HG02571 (cell line): ENCODE data around the gene TBX18.

ENCODE experiments used
- ATAC-seq: cut with Tn5 transposase; IDR thresholded peaks from one replicate; pipeline ENCODE4 v1.9.1; 2021; ENCODE audit warnings: mild to moderate bottlenecking, moderate library complexity; ENCODE audit not compliant: unreplicated experiment

The TBX18 gene

GRCh38 chr6:84681693-84682326 is 82.6 kb downstream of the TBX18 start:
- ATAC-seq = no peak

DNA sequence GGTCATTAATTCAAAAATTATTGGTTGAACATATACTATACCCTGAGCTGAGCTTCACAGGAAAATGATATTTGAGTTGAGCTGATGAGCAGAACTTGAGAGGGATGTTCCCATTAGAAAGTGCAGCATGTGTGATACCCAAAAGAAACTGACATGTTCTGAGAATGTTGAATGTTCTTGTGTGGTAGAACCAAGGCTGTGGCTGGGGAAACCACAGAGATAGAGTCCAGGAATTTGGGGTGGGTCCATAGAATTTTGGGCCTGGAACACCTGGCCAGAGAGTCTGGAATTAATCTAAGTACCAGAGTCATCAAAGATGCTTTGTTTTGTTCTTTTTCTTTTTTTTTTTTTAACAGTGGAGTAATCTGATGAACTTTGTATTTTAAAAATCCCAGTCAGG is 88.7 kb downstream of the TBX18 start:
- no peak for ATAC-seq

GRCh38 chr6:84674395-84674794 is 90.0 kb downstream of the TBX18 start:
- ATAC-seq = no peak

DNA sequence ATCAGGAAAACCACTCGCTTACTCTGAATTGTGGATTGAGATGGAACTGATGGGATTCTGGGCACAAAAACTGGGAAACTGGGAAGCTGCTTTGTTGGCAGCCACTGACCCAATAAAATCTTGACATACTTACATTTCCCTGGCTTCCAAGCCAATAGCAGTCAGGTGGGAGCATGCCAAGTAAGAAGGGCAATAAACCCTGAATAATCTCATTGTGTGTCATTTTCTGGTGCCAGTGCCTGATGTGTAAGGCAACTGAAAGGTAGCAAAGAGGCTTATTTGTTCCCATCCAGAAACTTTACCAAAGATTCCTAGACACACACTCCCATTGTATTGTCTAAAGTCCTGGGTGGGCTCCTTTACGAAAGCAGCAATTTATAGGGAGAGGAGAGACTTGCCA is 93.2 kb downstream of the TBX18 start:
- no peak for ATAC-seq

DNA sequence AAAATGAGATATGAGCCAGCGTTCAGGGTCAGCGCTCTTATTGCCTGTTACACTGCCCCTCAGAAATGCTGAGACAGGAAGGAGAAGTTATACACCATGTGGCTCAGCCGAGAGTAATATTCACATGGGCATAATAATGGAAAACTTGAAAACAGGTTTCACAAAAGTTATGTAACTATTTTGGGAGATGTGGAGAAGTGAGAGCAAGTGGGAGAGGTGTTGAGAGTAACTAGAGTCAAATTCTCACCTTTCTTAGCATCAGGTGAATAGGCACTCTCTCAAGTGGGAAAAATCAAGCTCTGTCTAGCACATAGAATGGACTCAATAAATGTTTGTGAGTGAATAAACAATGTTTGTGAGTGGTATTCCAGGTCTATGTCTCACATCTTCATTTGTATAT is 94.5 kb downstream of the TBX18 start:
- ATAC-seq = no peak

- no peak for ATAC-seq
Observed at GRCh38 chr6:84667252-84668213, 96.9 kb downstream of the TBX18 start.

- ATAC-seq = no peak
Observed at GRCh38 chr6:84665401-84665800, 99.0 kb downstream of the TBX18 start.

- no peak for ATAC-seq
Observed at GRCh38 chr6:84663866-84664265, 100.5 kb downstream of the TBX18 start.

DNA sequence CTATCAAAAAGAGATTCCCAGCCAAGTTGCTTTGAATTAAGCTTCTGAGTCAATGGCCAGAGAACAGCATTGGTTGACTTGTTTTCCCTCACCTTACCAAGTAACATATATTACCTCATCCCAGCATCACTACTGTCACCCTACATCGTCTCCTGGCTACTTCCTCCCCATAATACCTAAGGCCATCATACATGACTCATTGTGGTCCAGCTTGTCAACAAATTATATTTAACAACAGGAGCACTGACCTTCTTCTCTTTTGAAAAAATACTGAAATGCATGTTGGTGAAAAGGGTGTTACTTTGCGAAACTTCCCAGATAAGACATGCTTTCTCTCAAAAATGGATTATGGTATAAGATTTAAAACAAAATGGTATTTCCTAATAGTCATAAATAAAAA is 106.9 kb downstream of the TBX18 start:
- ATAC-seq = no peak

DNA sequence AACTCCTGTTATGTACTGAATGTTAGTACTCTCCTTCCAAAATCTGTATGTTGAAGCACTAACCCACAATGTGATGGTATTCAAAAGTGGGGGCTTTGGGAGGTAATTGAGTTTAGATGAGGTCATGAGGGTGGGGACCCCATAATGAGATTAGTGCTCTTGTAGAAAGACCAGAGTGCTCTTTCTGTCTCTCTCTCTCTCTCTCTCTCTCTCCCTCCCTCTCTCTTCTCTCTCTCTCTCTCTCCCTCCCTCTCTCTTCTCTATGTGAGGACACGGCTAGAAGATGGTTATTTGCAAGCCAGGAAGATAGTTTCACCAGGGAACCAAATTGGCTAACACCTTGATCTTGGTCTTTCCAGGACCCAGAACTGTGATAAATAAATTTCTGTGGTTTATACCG is 107.4 kb downstream of the TBX18 start:
- ATAC-seq = no peak

GRCh38 chr6:84653027-84653551 is 111.3 kb downstream of the TBX18 start:
- no peak for ATAC-seq

GRCh38 chr6:84652356-84653026 is 111.9 kb downstream of the TBX18 start:
- ATAC-seq = no peak

DNA sequence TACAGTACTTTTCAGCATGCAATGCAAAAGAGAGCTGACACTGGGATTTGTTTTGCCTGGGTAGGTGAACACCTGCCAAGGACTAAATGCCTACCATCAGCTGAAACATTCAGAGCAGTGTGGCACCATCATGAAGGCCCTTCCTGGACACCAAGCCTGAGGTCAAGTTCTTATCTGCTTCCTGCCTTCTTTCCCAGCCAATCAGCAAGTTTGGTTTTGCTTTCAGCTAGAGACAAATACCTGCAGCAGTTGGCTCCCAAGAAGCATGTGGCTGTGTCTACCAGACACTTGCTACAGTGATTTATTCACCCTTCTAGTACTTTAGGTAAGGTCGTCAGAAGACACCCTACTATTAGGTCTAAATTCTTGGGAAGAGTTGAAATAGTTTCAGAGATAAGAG is 112.8 kb downstream of the TBX18 start:
- no peak for ATAC-seq

DNA sequence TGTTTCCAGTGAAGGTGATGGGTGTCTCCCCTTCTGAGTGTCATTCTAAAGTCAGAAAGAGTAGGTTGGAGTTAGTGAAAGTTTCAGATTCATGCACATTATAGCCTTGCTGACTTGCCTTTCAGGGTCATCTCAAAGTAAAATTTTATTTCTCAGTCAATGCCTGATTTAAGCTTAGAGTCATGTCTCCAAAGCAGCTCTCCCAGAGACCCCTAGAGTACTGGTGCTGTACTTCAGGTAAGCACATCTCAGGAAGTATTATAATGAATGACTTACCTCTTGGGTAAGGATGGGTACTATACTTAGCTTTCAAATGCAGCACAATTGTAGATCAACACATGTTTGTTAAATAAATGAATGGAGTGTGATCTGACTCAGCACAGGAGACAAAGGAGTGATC is 116.0 kb downstream of the TBX18 start:
- no peak for ATAC-seq

- ATAC-seq = no peak
Observed at GRCh38 chr6:84645563-84646266, 118.7 kb downstream of the TBX18 start.

- ATAC-seq = no peak
Observed at GRCh38 chr6:84645000-84645399, 119.4 kb downstream of the TBX18 start.

- ATAC-seq = no peak
Observed at GRCh38 chr6:84643778-84644177, 120.6 kb downstream of the TBX18 start.

GRCh38 chr6:84641076-84641475 is 123.3 kb downstream of the TBX18 start:
- ATAC-seq = no peak

- ATAC-seq = no peak
Observed at GRCh38 chr6:84639396-84639795, 125.0 kb downstream of the TBX18 start.

DNA sequence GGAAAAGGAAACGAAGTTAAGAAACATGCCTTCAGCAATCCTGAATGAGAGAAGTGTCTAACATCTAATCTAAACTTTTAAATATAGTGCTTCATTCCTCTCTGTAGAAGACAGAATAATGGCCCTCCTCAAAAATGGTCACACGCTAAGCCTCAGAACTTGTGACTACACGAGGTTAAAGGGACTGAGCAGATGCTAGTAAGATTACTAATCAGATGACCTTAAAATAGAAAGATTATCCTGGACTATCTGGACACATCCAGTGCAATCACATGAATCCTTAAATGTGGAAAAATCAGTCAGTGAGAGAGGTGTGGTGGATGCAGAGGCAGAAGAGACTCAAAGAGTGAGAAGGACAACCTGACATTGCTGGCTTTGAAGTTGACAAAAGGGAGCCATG is 126.1 kb downstream of the TBX18 start:
- no peak for ATAC-seq
